ENCODE results near the gene LGALS7. TPM values are rescaled to one million over a fixed set of nuclear protein-coding genes. Genes with fewer than 3 reads are reported as not detected.

The LGALS7 gene
- total RNA-seq (2021; fragmentation: NEBNext Ultra II Directional; extraction: Animal tissue kit (Norgen Biotek cat#: 25700)) (not detected in 2 replicates), polyA plus RNA-seq (2011; rRNA removed) (0.32 and 1.2 TPM in 2 replicates), polyA minus RNA-seq (2011; rRNA and poly(A)+ RNA removed) (not detected in 2 replicates)
- 0.19 TPM for polyA plus RNA-seq (2011; cell fraction: cytosol; rRNA removed)
- polyA plus RNA-seq (2011; cell fraction: nucleus; rRNA removed) = 0.44 TPM
- not detected in 4 replicates for polyA plus RNA-seq (2012, experiment 1 of 2)
- not detected for polyA plus RNA-seq (2012, experiment 2 of 2)
- 0.12 TPM for polyA plus RNA-seq (2013, experiment 1 of 2)
- polyA plus RNA-seq (2013, experiment 2 of 2) = not detected
- not detected for polyA minus RNA-seq (2011; cell fraction: cytosol; rRNA and poly(A)+ RNA removed)
- polyA minus RNA-seq (2011; cell fraction: nucleus; rRNA and poly(A)+ RNA removed) = not detected
- long read RNA-seq, experiment 1 = 0 reads
- long read RNA-seq, experiment 2 = 0 reads

DNA sequence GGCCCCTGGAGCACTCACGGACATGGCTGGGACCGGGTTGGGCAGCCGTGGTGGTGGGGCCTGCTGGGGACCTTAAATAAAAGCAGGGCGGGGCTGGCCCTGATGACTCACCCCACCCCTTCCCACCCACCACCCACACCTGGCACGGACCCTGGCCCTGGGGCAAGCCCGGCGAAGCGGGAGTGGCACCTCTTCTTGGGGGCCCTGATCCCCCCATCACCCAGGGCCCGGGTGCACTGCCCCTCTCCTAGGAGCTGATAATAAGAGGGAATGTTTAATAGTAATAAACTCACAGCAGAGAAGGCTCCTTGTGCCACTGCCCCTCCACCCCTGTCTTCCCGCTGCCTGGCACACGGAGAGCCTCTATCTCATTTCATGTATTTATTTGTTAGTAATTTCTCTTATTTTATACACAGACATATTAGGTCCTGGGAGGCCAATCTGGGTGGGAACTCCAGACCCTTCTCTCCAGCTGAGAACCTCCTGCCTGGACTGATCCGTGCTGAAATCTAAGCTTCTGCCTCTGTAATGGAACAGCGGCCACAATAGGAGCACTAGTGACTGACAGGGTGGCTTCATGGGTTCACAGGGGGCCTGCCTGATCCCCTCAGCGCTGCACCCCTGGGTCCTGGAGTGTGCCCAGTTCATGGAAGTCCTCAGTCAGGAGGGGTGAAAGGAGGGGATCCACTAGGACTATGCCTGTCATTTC is at the start of gene LGALS7:
TSS of gene LGALS7 (minus strand) at position 49 of the 709 bp plus-strand sequence. CDS start at position 24, 25 bp downstream.
- no peaks in the 10 kb centered on the region for H4K20me1 ChIP-seq (replicated peaks in 1 of 2; ENCODE audit: control insufficient read depth in 1 of 2, insufficient read depth in 2 of 2, low read length in 2 of 2)
- H2AK5ac ChIP-seq (ENCODE audit: low read depth, low read length) = no peak within 1 kb of the TSS
- no peak within 1 kb of the TSS for H2AFZ ChIP-seq (ENCODE audit: low read length)
- no peak within 1 kb of the TSS for H3K14ac ChIP-seq (ENCODE audit: insufficient read length)
- 0 out of 2 replicates have a peak within 1 kb of the TSS, but pooled peaks have one; percentile 24 for H3K18ac ChIP-seq (ENCODE audit: extremely low read depth, low read length)
- H2BK5ac ChIP-seq (ENCODE audit: low read depth, low read length) = no peak within 1 kb of the TSS
- no peak within 1 kb of the TSS for H3K23ac ChIP-seq (ENCODE audit: insufficient read length)
- H3K4me2 ChIP-seq (ENCODE audit: insufficient read depth in 1 of 2, low read depth in 2 of 2, low read length in 2 of 2) = no peak within 1 kb of the TSS
- H3K79me2 ChIP-seq (ENCODE audit: control insufficient read depth in 1 of 2, insufficient read depth in 2 of 2, low read length in 2 of 2) = no peaks in the 10 kb centered on the region
- CTCF ChIA-PET (ENCODE audit: partially characterized antibody) = no interaction called here
- no peak within 1 kb of the TSS for H2BK15ac ChIP-seq (ENCODE audit: low read length)
- no peaks in the 10 kb centered on the region; a peak in 1 of 7 replicates for H3K27me3 ChIP-seq (replicated peaks in 1 of 4; ENCODE audit: control insufficient read depth in 3 of 4, extremely low read depth in 1 of 4, insufficient read depth in 3 of 4, low read length in 3 of 4)
- H3K56ac ChIP-seq (replicated peaks; ENCODE audit: insufficient read length, low read depth, low read length) = no peak within 1 kb of the TSS
- no peaks in the 10 kb centered on the region for H3K9me3 ChIP-seq (ENCODE audit: insufficient read depth in 2 of 2, low read depth in 1 of 2, low read length in 1 of 2)
- H4K5ac ChIP-seq (ENCODE audit: insufficient read length, low read depth, low read length) = no peak within 1 kb of the TSS
- H3K9ac ChIP-seq (replicated peaks in 1 of 4; ENCODE audit: extremely low read depth in 1 of 4, low read depth in 3 of 4, low read length in 3 of 4) = no peak within 1 kb of the TSS
- no peaks in the 10 kb centered on the region for H3K79me1 ChIP-seq (ENCODE audit: low read depth, low read length)
- H3K4me3 ChIP-seq (ENCODE audit: extremely low read depth in 1 of 4, insufficient read depth in 2 of 4, low read depth in 3 of 4, low read length in 4 of 4) = no peak within 1 kb of the TSS
- 87% methylated on average over 6 of the region's 14 CpGs; no CpG with 5 or more reads in 1 of the 2 experiments for WGBS, 2 experiments (ENCODE audit: extremely low coverage in 1 of 2, insufficient coverage in 1 of 2, insufficient read length in 1 of 2, insufficient replicate concordance in 2 of 2, low coverage in 1 of 2, low lambda C conversion rate in 2 of 2, missing lambda C conversion rate in 1 of 2)
- H4K8ac ChIP-seq (ENCODE audit: extremely low read depth, insufficient read depth, low read length) = no peak within 1 kb of the TSS; the same call in 1 of the 2 replicates
- no peaks in the 10 kb centered on the region for H3K36me3 ChIP-seq (ENCODE audit: control insufficient read depth in 2 of 4, insufficient read depth in 4 of 4, low read length in 3 of 4)
- H2BK12ac ChIP-seq (ENCODE audit: low read depth, low read length) = no peak within 1 kb of the TSS
- no peaks in the 10 kb centered on the region for H3K23me2 ChIP-seq (ENCODE audit: low read depth, low read length)
- H4K91ac ChIP-seq (replicated peaks; ENCODE audit: insufficient read length, low read length) = no peak within 1 kb of the TSS
- DNase-seq (ENCODE audit: low read depth in 1 of 2, low spot score in 2 of 2) = no peak
- H3K4ac ChIP-seq (replicated peaks; ENCODE audit: insufficient read length, low read depth, low read length) = no peak within 1 kb of the TSS
- no peak within 1 kb of the TSS for H3K27ac ChIP-seq (ENCODE audit: low read depth, low read length)
- no peaks in the 10 kb centered on the region for H3K4me1 ChIP-seq (replicated peaks in 1 of 4; ENCODE audit: control insufficient read depth in 3 of 4, insufficient read depth in 4 of 4, low read length in 3 of 4)
- POLR2A ChIA-PET (ENCODE audit: partially characterized antibody) = interaction anchor here (1.0 to 1.6 kb wide), 2 partner anchors 19 to 58 kb away, joined by 3 to 5 read pairs; partner anchors contain the start of gene ECH1
- H2BK120ac ChIP-seq (replicated peaks; ENCODE audit: low read depth, low read length) = no peak within 1 kb of the TSS
- H2BK20ac ChIP-seq (ENCODE audit: low read length) = no peak within 1 kb of the TSS
- FAIRE-seq = no peak
- TF ChIP-seq CTBP2 (IDR thresholded peaks at IDR 0.05; ENCODE audit: borderline replicate concordance, insufficient read depth, insufficient read length, low read length) (no peak), TEAD4 (IDR thresholded peaks at IDR 0.05; ENCODE audit: low read depth, low read length) (no peak), SAP30 (IDR thresholded peaks at IDR 0.05; ENCODE audit: insufficient read depth, insufficient replicate concordance, low read length) (no peak), POLR2AphosphoS5 (IDR thresholded peaks at IDR 0.05; ENCODE audit: low read depth, low read length) (no peak), ASH2L (IDR thresholded peaks at IDR 0.05; ENCODE audit: low read length) (no peak), TAF1 (IDR thresholded peaks at IDR 0.05; ENCODE audit: low read depth, low read length) (no peak), RFX5 (IDR thresholded peaks at IDR 0.05; ENCODE audit: borderline replicate concordance, low read depth, low read length) (no peak), RAD21 (IDR thresholded peaks at IDR 0.05 in 1 of 2, conservative IDR thresholded peaks at IDR 0.05 in 1 of 2; ENCODE audit: low read depth in 2 of 2, low read length in 2 of 2) (no peak), JUN (IDR thresholded peaks at IDR 0.05; ENCODE audit: low read depth, low read length) (no peak), KDM5A (IDR thresholded peaks at IDR 0.05; ENCODE audit: low read length) (no peak), POU5F1 (IDR thresholded peaks at IDR 0.05; ENCODE audit: low read depth, low read length) (no peak)

All from H1 (cell line).